ENCODE data around the gene RGPD5.
"Not testable (repeated sequence)": the region's sequence is repeated elsewhere in the genome, so short reads cannot be mapped to it uniquely, and the experiment has no call there.

RGPD5 gene

GRCh38 chr2:109893736-109894135 is 99.6 kb downstream of the RGPD5 start:
- not testable (repeated sequence) for DNase-seq (ENCODE audit: low spot score)

GRCh38 chr2:109894141-109894540 is 100.0 kb downstream of the RGPD5 start:
- DNase-seq (ENCODE audit: low spot score) = not testable (repeated sequence)

GRCh38 chr2:109895090-109895869 is 101.2 kb downstream of the RGPD5 start:
- not testable (repeated sequence) for DNase-seq (ENCODE audit: low spot score)

- not testable (repeated sequence) for DNase-seq (ENCODE audit: low spot score)
These were observed 102.1 kb downstream of the RGPD5 start for GRCh38 chr2:109896212-109896611.

DNA sequence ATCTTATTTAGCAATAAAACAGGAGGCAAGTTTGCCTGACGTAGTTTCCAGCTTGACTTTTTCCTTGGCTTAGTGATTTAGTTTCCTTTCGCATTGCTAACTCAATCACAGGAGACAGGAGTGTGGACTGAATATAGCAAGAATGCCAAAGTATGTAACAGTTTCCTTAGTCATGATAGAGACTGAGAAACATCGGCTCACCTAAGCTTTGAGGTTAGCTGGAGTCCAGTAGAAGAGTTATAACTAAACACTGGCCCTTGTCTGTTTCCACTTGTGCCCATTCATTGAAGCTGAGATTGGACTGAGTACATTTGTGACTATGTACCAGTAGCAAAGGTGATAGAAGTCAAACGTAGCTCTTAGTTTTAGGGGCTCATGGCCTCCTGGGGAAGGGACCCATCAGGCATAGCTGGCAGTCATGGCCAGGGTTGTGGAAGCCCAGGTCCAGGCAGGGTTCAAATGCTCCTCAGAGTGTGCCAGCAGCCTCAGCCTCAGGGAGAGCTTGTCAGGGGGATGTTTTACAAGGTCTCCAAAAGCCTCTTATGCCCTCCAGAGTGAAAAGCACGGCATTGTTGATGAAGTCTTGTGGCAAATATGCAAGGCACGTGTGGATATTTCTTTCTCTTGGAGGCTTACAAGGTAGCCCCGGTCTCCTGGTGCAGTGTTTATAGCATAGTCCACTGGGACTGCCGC is 103.8 kb downstream of the RGPD5 start:
- DNase-seq (ENCODE audit: low spot score) = not testable (repeated sequence)

DNA sequence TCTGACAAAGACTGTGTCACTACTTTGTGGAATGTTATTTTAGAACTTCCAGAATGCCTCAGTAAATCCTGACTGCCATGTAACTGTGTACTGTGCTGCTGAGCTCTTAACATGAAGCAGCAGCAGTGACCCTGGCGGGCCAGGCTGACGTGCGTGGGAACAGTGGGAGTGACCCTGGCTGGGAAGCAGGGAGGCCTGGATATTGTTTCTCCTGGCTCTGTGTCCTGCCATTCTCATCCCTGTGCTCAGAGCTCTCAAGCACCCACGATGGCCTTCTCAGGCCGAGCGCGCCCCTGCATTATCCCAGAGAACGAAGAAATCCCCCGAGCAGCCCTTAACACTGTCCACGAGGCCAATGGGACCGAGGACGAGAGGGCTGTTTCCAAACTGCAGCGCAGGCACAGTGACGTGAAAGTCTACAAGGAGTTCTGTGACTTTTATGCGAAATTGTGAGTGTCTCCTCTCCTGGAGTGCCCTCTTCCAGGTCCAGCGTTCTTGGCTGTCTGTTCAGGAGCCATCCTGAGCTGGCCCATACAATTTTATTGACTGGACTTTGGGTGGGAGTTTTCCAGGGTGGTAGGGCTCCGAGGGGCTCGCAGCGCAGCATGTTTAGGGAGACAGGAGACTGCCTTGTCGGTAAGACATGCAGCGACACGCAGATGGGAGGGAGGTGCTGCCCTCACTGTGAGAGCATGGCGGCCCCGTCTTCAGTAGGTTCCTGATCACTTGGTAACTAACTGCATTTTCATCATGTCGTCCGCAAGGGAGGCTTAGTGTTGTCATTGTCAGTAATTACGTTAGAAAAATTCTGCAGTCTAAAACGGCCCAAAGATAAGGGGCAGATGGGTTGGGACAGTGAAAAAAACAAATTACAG is 104.6 kb downstream of the RGPD5 start, which contains the start of gene LIMS3:
TSS of gene LIMS3 (plus strand) at position 227 of the 875 bp plus-strand sequence. CDS start at position 268, 41 bp downstream.
- DNase-seq (ENCODE audit: low spot score) = not testable (repeated sequence)

- not testable (repeated sequence) for DNase-seq (ENCODE audit: low spot score)
These were observed 111.7 kb downstream of the RGPD5 start for GRCh38 chr2:109905796-109906195.

Measured in CD4-positive, alpha-beta T cell treated with Interleukin-2 at 100 ng/mL for 4 hours (primary cell).